Measurements from ENCODE around the gene IQSEC2.

The IQSEC2 gene

GRCh38 chrX:53239474-53239873, 41.9 kb downstream of the IQSEC2 start:
- DNase-seq, result no peak

GRCh38 chrX:53237056-53237455, 44.3 kb downstream of the IQSEC2 start:
- no peak for DNase-seq

- DNase-seq, result no peak
These were observed 45.2 kb downstream of the IQSEC2 start for GRCh38 chrX:53236025-53236679.

DNA sequence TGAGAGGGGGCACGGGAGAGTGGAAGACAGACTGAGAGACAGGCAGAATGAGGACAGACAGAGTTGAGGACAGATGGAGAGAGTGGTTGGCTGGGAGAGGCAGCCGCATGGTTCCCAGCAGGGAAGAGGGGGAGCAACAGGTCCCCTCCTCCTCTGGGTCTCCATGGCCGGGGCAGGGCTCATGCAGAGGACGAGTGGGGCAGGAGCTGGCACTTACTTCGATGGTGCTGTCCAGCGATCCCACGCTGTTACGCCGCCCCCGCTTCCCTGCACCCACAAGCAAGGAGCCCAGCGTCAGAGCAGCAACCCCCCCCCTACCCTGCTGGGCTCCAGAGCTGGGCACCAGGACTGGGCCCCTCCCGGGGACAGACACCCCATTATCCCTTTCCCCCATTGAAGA, 45.8 kb downstream of the IQSEC2 start:
- no peak for DNase-seq

DNA sequence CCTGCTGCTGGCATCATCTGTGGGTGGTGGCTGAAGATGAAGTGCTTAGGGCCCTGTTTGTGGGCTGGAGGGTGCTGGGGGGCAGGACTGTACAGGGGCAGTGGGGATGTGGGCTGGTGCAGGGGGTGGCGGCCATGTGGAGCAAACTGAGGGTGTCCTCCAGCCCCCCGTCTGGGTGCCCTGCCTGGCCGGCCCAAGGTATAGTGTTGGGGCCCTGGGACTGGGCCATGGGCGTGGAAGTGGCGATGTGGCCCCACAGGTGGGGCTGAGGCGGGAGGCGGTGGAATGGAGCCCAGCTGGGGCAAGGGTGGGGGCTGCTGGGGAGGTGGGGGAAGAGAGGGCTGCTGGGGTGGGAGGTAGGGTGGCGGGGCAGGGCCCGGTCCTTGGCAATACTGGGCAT, 46.9 kb downstream of the IQSEC2 start:
- DNase-seq, result no peak

- DNase-seq, result no peak
These were observed 47.8 kb downstream of the IQSEC2 start for GRCh38 chrX:53233536-53233935.

GRCh38 chrX:53230116-53230515, 51.3 kb downstream of the IQSEC2 start:
- DNase-seq, result no peak

GRCh38 chrX:53227224-53227765, 54.1 kb downstream of the IQSEC2 start:
- DNase-seq, result no peak

DNA sequence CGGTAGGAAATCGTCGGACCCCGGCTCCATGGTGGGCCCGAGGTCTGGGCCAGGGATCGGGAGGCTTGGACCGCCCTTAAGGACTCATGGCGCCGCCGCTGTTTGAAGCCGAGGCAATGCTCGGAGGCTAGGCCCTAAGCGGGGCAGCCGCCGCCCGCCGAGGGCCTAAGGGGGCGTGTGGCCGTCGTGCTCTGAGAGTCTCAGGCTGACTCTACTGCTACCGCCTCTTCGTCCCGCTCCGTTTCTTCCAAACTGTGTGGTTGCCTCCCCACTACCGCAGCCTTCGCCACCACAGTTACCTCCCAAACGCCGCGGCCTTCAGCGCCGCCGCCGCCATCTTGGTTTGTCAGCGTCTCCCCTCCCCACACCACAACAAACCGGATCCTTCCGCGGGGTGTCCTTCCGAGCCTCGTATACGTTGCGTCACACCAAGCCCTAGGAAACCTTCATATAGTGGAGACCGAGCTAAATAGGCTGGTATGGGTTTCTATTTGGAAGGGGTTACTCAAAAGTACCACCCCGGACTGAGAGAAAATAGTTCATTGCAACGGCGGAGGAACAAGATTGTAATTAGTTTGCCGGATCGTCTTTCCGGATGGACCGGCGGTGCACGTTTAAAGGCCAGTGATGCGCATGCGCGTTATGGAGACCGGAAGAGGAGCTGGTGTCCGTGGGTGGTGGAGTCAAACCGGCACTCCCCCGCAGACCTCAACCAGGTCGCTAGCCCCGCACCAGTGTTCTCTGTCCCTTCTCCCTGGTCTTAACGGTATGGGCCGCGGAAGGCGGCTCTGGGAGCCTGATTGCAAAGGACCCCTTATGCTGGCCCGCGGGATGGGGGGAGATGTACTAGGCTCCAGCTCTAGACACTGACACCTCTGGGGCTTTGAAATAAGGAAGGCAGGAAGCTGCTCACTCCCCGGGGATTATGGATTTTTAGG, 56.3 kb downstream of the IQSEC2 start, which contains the start of gene KDM5C:
Gene KDM5C (minus strand): TSS at position 348 of the 938 bp plus-strand sequence. CDS start 318 bp downstream, at position 30.
- peak; percentile 45 for DNase-seq

- DNase-seq, result no peak
These were observed 57.2 kb downstream of the IQSEC2 start for GRCh38 chrX:53223955-53224859.

DNA sequence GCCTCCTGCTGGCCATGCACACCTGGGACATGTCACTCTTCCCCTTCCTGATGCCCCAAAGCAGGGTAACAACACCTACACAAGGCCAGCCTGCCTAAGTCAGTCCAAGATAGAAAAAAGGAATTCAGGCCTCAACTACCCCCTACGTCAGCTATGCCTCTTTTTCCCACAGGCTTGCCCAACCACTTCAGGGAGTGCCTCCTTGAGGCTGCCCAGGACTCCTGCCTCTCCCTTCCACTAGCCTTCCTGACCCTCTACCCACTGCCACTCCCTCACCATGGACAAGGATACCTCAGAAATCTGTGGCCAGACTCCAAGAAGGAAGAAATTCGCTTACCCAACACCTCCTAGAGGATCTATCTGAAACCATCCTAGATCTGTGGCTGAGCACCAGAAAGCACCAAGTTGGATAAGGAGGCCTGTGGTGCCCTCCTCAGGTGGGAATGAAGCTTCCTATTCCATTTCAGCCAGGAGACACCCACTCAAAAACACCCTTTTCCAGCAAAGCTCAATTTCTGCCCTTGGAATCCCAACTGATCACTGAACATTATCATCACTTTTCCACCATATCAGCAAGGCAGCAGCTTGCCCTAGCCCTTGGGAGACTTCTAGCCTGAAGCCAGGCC, 58.2 kb downstream of the IQSEC2 start:
- DNase-seq, result no peak

Measured in GOT3 (cell line).